ENCODE measurements around the gene AGT.

DNA sequence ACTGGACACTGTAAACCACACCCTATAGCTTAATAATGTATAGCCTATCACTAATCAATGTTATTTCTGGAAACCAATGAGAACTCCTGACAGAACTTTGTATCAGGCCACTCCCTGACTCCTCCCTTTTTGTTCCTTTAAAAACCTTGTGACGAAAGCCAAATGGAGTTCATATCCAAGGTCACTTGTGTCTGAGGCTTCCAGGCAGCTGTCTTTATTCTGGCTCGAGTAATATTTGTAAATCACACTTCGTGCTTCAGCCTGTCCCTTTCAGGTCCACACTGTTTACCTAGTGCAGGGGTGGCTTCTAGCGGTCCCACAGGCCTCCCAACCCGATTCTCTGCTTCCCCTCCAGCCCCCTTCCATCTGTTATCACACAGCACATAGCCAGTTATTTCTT lies 17.1 kb upstream of the AGT start:
- no peak for TF ChIP-seq EZH2 (IDR thresholded peaks at IDR 0.05; ENCODE audit: low read length, unreplicated experiment)
- TF ChIP-seq, protein P1, sequence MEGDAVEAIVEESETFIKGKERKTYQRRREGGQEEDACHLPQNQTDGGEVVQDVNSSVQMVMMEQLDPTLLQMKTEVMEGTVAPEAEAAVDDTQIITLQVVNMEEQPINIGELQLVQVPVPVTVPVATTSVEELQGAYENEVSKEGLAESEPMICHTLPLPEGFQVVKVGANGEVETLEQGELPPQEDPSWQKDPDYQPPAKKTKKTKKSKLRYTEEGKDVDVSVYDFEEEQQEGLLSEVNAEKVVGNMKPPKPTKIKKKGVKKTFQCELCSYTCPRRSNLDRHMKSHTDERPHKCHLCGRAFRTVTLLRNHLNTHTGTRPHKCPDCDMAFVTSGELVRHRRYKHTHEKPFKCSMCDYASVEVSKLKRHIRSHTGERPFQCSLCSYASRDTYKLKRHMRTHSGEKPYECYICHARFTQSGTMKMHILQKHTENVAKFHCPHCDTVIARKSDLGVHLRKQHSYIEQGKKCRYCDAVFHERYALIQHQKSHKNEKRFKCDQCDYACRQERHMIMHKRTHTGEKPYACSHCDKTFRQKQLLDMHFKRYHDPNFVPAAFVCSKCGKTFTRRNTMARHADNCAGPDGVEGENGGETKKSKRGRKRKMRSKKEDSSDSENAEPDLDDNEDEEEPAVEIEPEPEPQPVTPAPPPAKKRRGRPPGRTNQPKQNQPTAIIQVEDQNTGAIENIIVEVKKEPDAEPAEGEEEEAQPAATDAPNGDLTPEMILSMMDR (conservative IDR thresholded peaks at IDR 0.05; ENCODE audit: low read depth, low read length): no peak

Measured in PC-3 (cell line).